LoVo (cell line): ENCODE measurements around the gene ZNF574.

Experiments used
- DNase-seq: peaks from one replicate; pipeline ENCODE4 v3.0.0-alpha.2; 2016; ENCODE audit warnings: low spot score

The ZNF574 gene

DNA sequence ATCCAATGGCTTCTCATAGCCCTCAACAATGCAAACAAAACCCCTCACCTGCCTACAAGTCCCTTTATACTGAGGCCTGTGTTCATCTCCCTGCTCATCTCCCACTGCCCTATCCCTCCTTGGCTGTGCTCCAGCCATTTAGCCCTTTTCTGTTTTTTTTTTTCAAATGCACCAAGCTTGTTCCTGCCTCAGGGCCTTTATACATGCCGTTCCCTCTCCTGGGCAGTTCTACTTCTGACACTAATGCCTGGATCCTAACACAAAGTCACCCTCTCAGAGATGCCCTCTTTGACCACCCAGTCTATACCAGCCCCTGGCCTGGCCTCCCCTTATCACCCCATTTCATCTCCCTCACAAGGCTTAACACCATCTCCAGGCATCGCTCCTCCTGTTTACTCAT, 26.9 kb downstream of the ZNF574 start:
- no peak for DNase-seq

DNA sequence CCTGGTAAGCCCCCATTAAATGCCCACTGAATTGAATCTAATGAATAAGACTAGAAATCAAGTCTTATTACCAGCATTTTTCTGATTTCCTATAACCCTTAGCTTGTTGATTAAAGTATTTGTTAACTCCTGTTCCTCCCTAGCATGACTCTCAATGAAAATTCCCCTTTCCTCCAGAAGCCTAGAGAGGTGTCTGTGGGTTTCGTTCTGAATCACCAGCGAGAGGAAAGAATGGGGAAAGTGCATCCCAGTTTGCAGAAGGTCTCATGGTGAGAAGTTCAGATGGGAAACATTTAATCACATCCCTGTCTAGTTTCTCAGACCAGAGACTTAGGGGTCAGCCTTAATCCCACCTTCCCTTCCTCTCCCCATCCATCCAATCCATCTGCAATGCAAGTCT, 29.4 kb downstream of the ZNF574 start:
- no peak for DNase-seq

DNA sequence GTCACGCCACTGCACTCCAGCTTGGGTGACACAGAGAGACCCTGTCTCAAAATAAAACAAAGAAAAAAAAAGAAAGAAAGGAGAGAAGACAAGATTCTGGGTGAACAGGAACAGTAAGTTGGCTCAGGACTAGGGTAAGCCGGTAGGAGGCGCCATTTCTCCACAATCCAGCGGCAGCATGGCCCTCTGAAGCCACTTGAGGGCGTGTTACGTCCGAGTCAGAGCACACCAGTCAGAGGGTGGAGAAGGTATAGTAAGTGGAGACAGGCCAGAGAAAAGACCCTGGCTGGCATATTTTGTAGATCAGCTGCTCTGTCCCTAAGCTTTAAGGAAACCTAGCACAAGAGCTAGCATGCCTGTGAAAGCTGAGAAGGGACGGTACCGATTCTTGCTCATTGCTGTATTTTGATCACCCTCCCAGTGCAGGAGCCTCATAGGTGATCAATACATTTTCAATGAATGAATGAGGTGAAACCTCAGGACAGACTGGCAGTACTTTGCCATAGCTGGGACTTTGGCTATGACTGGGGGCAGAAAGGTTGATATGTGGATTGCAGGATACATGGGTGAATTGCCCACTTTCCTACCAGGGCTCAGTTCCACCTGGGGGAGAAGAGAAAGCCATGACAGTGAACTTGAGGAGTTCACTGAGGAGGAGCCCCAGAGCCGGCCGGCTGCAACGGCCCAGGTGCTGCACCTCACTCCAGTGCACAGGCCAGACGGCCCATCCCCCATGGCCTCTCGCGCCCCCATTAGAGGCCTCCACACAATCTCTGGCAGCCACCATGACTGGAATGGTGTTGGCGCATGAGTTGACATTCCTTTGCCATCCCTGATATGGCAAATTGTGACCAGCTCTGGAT, 32.8 kb downstream of the ZNF574 start:
- DNase-seq, result peak; percentile 71

DNA sequence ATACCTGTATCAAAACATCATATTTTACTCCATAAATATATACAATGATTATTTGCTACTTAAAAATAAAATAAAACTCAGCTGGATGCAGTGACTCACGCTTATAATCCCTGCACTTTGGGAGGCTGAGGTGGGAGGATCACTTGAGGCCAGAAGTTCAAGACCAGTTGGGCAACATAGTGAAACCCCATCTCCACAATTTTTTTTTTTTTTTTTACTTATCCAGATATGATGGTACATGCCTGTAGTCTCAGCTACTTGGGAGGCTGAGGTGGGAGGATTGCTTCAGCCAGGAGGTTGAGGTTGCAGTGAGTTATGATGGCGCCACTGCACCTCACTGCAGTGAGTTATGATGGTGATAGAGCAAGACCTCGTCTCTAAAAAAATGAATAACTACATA, 33.9 kb downstream of the ZNF574 start:
- no peak for DNase-seq

DNA sequence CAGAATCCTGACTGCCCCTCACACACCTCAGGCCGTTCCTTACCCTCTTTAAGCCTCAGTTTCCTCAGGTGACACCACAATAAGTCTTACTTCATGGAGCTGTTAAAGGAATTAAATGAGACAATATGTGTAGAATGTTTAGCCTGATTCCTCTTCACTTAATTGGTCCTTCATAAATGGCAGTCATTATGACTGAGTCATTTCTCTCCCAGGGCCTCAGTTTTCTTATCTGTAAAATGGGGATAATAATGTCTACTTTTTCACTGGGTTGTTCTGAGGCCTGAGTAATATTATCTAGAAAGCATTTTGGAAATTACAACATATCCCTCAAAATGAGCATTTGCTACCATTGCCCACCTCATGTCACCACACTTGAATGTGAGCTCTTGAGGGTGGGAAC, 34.7 kb downstream of the ZNF574 start:
- DNase-seq, result no peak

DNA sequence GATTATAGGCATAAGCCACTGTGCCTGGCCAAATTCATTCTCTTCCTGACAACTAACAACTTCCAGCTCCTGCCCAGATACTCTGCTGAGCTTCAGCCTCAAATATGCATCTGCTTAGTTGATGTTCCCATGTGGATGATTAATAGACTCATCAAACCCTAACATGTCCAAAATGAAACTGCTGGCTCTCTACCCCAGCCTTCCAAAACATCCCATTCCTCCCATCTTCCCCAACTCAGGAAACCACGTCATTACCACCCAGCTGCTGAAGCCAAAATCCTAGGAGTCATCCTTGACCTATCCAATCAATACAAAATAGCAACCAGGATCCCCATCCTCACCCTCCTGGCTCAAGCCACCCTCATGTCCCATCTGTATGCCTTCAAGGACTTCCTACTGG, 35.4 kb downstream of the ZNF574 start:
- DNase-seq, result no peak

DNA sequence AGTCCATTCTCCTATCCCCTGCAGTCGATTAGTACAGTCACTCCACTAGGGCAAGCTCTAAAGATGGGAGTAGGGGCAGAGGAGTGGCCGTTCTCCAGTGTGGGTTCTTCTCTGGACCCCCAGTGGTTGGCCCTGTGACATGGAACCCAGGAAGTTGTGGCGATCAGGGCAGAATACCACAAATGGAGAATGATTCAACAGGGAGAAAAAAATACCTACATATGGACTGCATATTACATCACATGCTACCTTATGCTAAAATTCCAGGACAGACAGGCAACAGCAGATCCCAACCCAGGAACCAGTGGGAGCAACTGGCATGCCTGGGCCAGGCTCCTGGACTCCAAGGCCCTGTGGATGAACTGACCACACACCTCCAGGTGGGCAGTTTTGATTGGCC, 35.8 kb downstream of the ZNF574 start:
- DNase-seq, result no peak

DNA sequence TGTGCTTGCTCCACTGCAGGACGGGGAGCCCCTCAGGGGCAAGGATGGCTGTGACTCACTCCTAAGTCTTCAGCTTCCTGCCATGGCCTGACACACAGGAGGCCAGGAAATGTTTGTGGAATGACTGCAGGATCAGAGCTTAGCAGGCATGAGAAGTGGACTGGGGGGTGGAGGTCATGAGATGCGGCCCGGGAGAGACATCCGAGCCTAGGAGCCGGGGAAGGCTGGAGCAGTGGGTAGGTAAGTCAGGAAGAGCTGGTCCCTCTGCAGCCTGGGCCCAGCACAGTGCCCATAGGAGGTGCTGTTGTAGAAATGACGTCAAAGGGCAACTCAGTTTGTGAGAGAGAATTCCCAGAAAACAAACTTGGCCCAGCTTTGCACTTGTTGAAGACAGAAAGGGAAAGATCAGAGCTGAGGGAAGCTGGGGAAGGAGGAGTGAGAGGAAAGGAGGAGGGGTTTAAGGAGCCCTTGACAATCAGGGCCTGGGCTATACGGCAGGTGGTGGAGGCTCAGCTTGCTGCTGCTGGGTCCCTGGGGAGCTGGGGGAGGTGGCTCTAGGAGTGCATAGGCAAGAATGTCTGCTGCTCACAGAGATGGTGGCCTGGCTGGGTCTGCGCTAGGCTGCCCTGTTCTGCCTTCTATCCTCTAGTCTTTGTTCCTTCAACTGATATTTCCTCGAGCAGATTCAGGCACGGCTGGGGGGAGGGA, 37.8 kb downstream of the ZNF574 start:
- DNase-seq, result no peak

DNA sequence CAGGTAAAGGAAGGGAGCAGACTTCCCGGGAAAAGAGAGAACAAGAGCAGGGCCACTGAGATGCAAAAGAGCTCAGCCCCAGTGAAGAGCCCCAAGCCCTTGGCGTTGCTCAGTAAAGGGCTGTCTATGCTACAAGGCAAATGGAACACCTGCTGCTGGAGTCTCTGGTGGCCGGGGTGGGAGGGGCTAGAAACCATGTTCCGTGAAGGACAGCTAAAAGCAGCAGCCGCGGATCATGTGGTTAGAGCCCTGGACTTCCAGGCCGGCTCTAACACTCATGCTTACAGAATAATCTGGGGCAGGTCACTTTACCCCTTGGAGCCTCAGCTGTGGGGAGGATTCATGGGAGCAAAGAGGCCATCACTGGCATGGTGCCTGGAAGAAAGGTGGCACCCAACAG, 38.4 kb downstream of the ZNF574 start:
- no peak for DNase-seq

DNA sequence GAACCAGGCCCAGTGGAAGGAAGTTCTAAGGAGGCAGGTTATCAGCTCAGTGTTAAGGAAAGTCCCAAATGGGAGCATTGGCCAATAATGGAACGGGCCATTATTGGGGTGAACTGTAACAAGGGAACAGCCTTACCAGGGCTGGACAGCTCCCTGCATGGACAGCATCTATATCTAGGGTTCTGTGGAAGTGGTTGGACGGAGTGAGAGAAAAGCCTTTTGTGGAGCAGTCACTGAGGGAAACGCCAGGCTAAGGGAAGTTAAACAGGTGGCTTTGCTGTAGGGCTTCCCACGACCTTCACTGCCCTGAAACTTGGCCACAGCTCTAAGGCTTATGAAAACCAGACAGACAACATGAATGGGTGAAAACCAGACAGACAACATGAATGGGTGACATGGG, 39.3 kb downstream of the ZNF574 start:
- DNase-seq, result no peak

DNA sequence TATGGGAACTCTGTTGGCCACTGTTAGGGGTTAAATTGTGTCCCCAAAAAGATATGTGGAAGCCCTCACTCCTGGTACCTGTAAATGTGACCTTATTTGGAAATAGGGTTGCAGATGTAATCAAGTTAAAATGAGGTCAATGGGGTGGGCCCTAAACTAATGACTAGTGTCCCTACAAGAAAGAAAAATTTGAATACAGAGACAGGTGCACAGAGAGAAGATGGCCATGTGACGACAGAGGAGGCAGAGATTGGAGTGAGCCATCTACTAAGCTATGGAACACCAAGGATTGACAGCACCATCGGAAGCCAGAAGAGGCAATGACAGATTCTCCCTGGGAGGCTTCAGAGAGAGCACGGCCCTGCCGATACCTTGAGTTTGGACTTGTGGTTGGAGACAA, 39.7 kb downstream of the ZNF574 start:
- no peak for DNase-seq

DNA sequence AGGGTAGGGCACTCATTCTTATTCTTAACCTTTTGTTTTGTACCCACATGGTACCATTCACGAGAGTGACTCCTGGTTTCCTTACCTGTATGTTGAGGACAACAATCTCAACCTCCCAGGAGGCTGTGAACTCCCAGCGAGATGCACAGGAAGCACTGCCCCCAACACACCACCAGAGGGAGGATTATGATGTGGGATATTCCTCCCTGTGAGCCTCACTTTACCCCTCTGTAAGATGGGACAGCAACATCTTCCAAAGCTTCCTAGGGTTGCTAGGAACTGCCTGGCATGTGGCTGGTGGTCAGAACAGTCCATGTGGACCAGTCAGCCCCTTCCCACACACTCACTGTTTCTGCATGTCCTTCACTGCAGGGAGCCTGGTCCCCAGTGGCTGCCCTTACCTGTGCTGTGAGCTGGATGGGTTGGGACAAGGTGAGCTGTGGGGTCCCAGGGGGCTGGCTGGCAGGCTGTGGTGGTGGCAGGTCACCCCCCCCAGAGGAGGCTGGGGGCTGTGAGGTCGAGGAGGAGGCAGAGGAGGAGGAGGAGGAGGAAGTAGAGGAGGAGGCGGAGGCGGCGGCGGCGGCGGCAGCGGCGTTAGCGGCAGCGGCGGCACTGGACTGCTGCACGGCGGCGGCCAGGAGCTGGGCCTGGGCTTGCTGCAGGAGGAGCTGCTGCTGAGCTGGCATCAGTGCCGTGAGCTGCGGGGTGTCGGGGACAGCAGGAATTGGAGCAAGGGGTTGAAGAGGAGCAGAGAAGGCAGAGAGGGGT, 40.5 kb downstream of the ZNF574 start:
- no peak for DNase-seq

DNA sequence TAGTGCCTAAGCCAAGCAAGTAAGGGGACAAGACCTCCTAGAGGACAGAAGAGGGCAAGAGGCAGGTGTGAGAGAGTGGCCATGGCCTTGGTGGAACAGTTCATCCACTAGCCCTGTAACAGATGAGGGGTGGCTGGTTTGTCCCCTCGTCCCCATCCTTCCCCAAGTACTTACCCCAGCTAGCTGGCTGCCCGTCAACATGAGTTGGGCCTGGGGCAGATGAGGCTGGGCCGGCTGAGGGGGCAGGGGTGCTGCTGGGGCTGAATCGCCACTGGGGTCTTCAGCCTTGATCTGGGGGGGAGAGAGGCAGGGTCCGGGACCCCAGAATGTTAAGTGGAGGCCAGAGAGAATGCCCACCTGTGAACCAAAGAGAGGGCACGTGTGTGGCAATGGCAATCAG, 41.1 kb downstream of the ZNF574 start:
- no peak for DNase-seq

DNA sequence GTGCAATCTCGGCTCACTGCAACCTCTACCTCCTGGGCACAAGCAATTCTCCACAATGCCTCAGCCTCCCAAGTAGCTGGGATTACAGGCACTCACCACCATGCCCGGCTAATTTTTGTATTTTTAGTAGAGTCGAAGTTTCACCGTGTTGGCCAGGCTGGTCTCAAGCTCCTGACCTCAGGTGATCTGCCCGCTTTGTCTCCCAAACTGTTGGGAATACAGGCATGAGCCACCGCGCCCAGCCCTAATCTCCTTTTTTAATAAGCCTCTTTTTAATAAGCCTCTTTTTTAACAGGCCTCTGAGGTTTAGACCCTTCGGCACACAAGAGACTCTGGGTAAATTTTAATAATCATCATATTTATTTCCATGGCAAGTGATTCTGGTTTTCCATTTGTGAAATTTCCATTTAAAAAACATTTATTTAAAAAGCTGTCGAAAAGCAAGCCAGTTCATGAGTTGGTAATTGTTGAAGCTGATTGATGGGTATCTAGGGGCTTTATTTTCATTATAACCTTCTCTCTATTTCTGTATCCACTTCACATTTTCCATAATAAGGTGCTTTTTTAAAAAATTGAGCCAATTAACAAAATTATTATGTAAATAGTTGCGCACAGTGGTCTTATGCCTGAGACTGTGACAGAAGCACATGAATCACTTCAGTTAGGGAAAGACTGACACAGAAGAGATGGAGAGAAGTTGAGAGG, 44.5 kb downstream of the ZNF574 start:
- DNase-seq, result no peak

DNA sequence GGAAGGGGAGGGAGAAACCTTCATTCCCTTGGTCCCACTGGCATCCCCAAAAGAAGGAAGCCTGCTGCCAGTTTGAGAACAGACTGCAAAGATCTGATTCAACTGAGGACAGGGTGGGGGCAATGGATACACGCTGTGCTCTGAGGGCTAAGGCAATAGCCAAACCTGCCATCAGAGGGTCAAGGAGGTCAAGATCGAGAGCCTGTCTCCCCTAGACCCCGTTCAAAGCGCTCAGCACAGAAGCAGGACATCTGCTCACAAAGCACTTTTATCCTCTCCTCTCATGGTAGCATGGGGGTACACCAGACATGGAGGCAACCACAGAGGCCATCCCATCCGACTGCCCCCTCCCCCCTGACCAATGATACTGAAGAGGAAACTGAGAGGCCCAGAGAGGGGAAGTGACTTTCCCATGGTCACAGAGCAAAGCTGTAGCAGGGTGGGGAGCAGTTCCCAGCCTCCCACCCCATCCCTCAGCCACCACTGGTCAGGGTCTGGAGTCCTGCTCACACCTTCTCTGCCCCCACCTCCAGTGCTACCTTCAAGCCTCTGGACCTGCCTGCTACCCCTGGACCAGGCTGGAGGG, 45.2 kb downstream of the ZNF574 start:
- no peak for DNase-seq

DNA sequence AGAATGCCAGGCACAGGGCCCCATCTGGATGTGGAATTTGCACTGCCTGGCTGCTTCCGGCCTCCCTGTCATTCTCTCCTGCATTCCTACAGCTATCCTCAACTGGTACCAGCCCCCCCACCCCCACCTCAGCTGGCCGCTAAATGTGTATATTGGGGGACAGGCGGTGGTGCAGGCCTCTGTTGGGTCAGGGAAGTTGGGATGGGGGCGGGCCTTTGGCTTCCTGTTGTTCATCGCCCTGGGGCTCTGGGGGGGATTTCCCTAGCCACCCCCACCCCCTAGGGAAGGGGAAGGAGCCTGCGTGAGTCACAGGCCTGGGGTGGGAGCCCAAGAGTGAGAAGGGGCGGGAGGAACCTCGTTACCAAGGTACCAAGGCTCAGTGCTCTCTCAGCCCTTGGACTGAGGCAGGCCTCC, 45.7 kb downstream of the ZNF574 start:
- DNase-seq, result no peak

DNA sequence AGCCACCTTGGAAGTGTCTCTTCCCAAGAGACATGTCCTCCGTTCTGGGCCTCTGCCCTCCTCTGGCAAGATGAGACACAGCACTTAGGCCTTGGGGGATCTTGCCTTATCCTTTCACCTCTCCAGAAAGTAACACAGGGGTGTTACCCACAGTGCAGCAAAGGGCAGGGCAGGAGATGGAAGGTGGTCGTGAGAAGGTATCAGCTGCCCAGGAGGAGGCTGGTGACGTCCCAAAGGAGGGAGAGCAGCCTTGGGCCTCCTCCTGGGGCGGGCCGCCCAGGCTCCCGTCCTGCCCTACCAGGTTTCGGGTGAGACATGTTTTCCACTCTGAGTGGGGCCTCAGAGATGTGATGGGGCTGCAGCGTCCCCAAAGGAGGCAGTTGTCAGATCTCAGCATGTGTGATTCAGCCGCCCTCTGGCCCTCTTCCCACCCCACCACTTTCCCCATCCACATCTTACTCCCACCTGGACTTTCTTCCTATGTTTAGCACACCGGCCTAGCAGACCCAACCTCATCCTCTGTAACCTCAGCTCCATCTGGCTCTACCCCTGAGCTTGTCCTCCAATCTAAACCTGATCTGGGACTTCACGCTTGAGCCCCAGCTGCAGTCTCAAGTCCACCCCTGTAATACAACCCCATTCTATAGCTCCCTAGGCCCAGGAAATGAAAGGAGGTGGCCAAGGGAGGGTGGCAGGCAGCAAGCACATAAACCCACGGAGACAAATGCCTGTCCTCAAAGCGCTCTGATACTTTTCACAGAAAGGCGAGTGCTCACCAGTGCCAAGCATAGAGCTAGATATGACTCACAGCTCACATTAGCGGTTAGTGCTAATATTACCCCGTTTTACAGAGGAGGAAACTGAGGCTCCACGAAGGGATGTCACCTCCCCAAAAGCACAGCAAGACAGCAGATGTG, 47.0 kb downstream of the ZNF574 start:
- DNase-seq, result no peak

DNA sequence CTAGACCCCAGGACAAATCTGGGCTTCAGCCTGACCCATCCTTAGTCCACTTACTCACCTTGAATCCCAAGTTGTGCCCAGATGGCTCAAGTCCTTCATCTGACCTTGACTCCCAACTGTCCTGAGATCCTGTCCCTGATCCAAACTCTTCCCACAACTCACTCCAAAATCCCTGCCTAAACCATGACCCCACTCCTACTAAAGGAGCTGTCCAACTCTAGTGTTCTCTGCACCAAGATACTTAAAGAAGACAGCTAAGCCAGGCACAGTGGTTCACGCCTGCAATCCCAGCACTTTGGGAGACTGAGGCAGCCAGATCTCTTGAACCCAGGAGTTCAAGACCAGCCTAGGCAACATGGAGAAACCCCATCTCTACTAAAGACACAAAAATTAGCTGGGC, 47.8 kb downstream of the ZNF574 start:
- no peak for DNase-seq

DNA sequence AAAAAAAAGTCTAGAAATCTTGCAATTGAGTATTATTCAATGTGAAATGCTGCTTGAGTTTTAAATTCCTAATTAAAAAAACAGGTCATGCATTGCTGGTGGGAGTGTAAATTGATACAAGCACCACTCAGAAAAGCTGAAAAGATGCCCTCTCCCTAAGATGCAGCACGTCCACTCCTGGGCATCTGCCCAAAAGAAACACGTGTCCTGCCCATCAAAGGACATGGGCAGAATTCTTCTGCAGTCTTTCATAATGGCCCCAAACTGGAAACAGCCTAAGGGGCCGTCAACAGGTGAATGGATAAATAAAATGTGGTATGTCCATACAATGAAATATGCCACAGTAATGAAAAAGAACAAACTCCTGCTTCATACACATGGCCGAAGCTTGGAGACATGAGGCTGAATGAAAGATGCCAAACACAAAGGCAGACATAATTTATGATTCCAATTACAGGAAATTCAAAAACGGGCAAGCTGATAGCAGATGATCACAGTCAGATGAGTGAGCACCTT, 48.5 kb downstream of the ZNF574 start:
- DNase-seq, result no peak

DNA sequence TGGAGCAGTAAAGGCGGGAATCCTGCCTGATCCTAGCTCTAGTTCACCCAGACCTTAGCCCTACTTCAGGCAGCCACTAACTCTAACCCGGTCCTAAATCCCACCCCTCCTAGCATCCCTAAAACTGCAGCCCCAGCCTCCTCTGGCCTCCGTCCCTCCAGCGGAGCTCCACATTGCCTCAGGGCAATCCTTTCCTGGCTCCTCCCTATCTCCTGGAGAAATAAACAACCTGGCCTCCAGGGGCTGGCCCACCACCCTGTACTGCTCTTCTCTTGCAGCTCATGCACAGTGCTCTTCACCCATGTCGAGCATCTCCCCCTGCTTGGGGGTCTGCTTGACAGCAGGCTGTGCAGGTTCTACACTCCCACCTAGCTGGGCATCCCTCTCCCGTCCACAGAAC, 49.6 kb downstream of the ZNF574 start:
- DNase-seq, result no peak

DNA sequence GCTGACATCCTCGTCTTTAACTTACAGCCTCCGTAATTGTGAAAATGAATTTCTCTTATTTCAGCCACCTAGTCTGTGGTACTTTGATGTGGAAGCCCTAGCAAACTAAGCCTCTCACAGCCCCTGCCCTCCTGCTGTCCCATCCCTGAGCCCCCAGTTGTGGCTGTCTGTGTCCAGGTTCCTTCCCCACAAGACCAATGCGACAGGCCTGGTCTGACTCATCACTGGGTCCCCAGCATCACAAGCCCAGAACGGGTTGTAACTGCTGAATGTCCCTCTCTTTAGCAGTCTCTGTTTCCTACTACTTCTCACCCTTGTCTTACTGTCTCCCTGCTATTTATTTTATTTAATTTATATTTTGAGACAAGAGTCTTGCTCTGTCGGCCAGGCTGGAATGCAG, 50.6 kb downstream of the ZNF574 start:
- no peak for DNase-seq
